Measurements from ENCODE around the gene YY1. TPM values are rescaled to one million over a fixed set of nuclear protein-coding genes. Genes with fewer than 3 reads are reported as not detected.
A peak's percentile ranks its signal among the peaks of the same experiment; 100 is the strongest.
"Not testable (repeated sequence)": the region's sequence is repeated elsewhere in the genome, so short reads cannot be mapped to it uniquely, and the experiment has no call there.

YY1 gene
- total and polyA plus RNA-seq, 2 donors from 2014 or later, result 34.2 to 60.4 TPM

- FAIRE-seq (no peak), DNase-seq (peak in 1 of 5 donors; percentile 28)
- peak overlapping the region in 1 of 2 donors; percentile 16 for H3K27ac ChIP-seq (ENCODE audit: low read depth in 2 of 2, low read length in 2 of 2)
- TF ChIP-seq CTCF (IDR thresholded peaks at IDR 0.05; ENCODE audit: borderline replicate concordance, extremely low read depth, insufficient read depth), result no peak
- H3K4me3 ChIP-seq (ENCODE audit: low read length in 3 of 3), result no peak overlapping the region
- H3K36me3 ChIP-seq (ENCODE audit: control insufficient read depth in 2 of 3, insufficient read depth in 3 of 3, low read length in 3 of 3), result peaks cover 0 to 6% (median 0%) of the 10 kb centered on the region in 3 donors
- intact Hi-C loops (cut with DNase I), result no loop called here
- H3K9ac ChIP-seq (ENCODE audit: low read length in 3 of 3), result no peak overlapping the region
- H3K27me3 ChIP-seq (ENCODE audit: control insufficient read depth, insufficient read depth, low read length), result no peaks in the 10 kb centered on the region
- H3K4me1 ChIP-seq (ENCODE audit: control insufficient read depth in 2 of 3, insufficient read depth in 2 of 3, low read depth in 1 of 3, low read length in 3 of 3), result peaks cover 0 to 28% (median 14%) of the 10 kb centered on the region in 3 donors
- H3K9me3 ChIP-seq (ENCODE audit: control insufficient read depth in 2 of 3, insufficient read depth in 1 of 3, low read length in 3 of 3), result no peaks in the 10 kb centered on the region
Measured at GRCh38 chr14:100296106-100296651, 57.2 kb downstream of the YY1 start.

GRCh38 chr14:100296729-100297128 is 57.8 kb downstream of the YY1 start:
- peaks cover 0 to 28% (median 14%) of the 10 kb centered on the region in 3 donors for H3K4me1 ChIP-seq (ENCODE audit: control insufficient read depth in 2 of 3, insufficient read depth in 2 of 3, low read depth in 1 of 3, low read length in 3 of 3)
- H3K9me3 ChIP-seq (ENCODE audit: control insufficient read depth in 2 of 3, insufficient read depth in 1 of 3, low read length in 3 of 3); FAIRE-seq; H3K36me3 ChIP-seq (ENCODE audit: control insufficient read depth in 2 of 3, insufficient read depth in 3 of 3, low read length in 3 of 3); H3K4me3 ChIP-seq (ENCODE audit: low read length in 3 of 3); H3K27me3 ChIP-seq (ENCODE audit: control insufficient read depth, insufficient read depth, low read length); intact Hi-C loops (cut with DNase I): not testable (repeated sequence)
- H3K27ac ChIP-seq (ENCODE audit: low read depth in 2 of 2, low read length in 2 of 2), result peak overlapping the region; percentile 61 to 67
- DNase-seq, result peak in 1 of 5 donors; percentile 61
- H3K9ac ChIP-seq (ENCODE audit: low read length in 3 of 3), result peak overlapping the region in 1 of 3 donors; percentile 35

GRCh38 chr14:100297320-100298300 is 58.7 kb downstream of the YY1 start:
- peak in 2 of 5 donors; percentile 32 to 85 for DNase-seq
- Histone ChIP-seq H3K4me1 (ENCODE audit: control insufficient read depth in 2 of 3, insufficient read depth in 2 of 3, low read depth in 1 of 3, low read length in 3 of 3) (peaks cover 0 to 28% (median 14%) of the 10 kb centered on the region in 3 donors), H3K27ac (ENCODE audit: low read depth in 2 of 2, low read length in 2 of 2) (peak overlapping the region; percentile 61 to 67), H3K9me3 (ENCODE audit: control insufficient read depth in 2 of 3, insufficient read depth in 1 of 3, low read length in 3 of 3) (no peaks in the 10 kb centered on the region), H3K9ac (ENCODE audit: low read length in 3 of 3) (peak overlapping the region in 1 of 3 donors; percentile 35), H3K4me3 (ENCODE audit: low read length in 3 of 3) (no peak overlapping the region), H3K27me3 (ENCODE audit: control insufficient read depth, insufficient read depth, low read length) (no peaks in the 10 kb centered on the region), H3K36me3 (ENCODE audit: control insufficient read depth in 2 of 3, insufficient read depth in 3 of 3, low read length in 3 of 3) (peaks cover 0 to 2% (median 0%) of the 10 kb centered on the region in 3 donors)
- no peak for FAIRE-seq
- intact Hi-C loops (cut with DNase I), result no loop called here
- no peak for TF ChIP-seq CTCF (IDR thresholded peaks at IDR 0.05; ENCODE audit: borderline replicate concordance, extremely low read depth, insufficient read depth)
